Right renal pelvis (tissue), 4 donors: ENCODE results near the gene ANAPC15. TPM values are rescaled to one million over a fixed set of nuclear protein-coding genes. Genes with fewer than 3 reads are reported as not detected.

Source experiments
- DNase-seq, 4 donors: peaks; one replicate each; pipeline ENCODE4 v3.0.0-alpha.2; 2013; ENCODE audit warnings: low read depth in 4 of 4, low spot score in 3 of 4, missing footprints in 1 of 4
- polyA plus RNA-seq, 4 donors: library from polyadenylated mRNA; unstranded; fragments of 120-200 nt; gene quantifications; one replicate each; pipeline ENCODE4 v1.2.1, GENCODE V29; 2013; ENCODE audit not compliant: insufficient read length in 4 of 4

ANAPC15 gene
- polyA plus RNA-seq, 4 donors: 47.2 to 56.9 (median 53.0) TPM

DNA sequence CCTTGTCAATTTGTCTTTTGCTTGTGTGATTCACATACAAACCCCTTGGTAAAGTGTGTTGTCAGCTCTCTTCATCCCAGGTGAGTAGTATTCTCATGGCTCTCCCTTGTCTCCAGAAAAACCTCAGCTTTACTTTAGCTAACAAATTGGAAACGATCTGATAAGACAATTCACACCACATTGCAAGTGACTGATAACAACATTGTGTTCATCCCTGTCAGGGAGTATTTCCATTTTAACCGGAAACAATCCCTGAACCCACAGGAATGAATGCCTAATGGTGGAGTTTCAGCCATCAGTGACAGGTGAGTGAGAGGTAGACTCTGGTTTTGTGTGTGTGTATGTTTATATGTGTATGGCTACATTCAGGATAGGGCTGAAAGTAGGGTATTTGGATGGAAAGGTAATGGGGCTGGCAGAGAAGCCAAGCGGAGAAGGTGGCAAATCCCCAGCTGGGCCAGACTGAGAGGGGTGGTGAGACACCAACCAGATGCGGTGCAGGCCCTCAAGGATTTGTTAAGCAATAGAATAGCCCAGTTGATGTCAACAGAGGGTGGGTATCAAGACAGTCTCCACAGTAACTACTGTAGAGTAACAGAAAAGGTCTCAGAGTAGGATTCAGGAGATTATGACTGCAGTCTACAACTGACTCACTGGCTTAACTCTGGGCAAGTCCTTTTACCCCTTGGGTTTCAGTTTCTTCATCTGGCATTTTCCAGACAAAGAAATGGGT lies 24.3 kb downstream of the ANAPC15 start:
- DNase-seq: no peak

- no peak for DNase-seq
Measured at GRCh38 chr11:72085621-72086351, 26.7 kb downstream of the ANAPC15 start.

DNA sequence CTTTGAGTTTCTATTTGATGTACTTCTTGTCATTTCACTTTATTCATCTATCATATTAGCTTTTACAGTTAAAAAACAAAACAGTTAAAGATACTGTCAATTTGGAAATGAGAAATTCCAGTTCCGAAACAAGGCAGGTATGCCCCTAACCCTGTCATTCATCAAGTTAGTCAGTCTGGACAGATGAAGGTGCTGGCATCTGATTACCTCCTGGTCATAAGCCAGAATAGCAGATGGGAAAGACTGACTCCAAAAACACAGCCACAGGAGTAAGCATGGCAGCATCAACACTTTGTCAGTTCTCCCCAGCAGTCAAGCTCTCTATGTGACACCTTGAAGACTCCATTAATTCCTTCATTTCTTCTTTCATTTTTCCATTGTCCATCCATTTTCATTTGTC lies 27.5 kb downstream of the ANAPC15 start:
- DNase-seq: no peak

DNA sequence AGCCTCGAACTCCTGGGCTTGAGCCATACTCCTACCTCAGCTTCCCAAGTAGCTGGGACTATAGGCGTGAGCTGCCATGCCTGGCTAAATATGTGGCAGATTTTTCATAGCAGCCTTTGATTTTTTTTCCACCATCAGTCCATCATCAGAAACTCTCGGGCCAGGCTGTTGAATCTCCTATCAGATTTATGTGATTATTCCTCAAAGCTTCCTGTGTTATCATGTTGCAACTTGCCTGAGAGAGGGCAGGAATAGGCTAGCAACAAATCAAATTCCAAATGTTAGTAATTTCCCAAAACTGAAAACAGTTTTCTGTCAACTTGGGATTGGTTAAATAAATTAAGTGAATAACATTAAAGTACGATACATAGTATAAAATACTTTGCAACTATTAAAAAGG lies 28.4 kb downstream of the ANAPC15 start:
- no peak for DNase-seq

DNA sequence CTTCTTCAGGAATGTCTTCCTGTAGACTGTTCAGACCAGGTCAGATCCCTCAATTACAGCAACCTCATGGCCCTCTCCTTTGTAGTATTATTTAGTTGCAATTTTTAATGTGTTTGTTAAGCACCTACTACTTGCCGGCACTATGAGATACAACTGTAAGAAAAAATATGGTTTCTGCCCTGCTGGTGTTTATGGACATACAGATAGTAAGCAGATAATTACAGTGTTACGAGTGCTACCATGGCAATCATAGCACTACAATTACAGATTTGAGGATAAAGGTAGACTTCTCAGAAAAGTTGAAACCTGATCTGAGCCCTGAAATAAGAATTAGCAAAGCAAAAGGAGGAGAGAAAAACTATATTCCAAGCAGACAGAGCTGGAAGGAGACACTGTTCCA lies 29.1 kb downstream of the ANAPC15 start:
- DNase-seq: no peak

DNA sequence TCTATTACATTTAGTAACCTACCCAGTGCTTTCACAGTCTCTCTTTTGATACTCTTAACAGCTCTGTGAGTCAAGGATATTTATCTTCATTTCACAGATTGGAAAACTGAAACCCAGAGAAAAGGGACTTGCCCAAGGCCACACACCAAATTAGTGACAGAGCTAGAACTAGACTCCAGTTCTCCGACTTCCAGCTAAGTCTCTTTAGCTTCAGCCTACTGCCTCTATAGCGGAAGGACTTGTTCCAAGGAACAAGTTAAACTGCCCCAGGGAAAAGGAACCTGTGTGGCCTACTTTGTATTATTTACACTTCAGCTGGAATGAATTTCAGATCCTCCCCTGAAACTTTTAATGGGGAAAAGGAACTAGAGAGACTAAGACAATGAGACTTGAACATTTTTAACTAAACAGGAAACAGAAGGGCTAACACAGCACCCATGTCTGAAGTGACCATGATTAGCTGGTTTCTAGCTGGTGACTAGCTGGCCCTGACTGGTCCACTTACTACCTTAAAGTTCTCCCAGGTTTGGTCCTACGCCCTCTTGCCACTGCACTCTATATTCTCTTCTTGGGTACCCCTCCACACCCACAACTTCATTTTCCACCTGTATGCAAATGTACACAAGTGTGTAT lies 30.6 kb downstream of the ANAPC15 start:
- DNase-seq: no peak

DNA sequence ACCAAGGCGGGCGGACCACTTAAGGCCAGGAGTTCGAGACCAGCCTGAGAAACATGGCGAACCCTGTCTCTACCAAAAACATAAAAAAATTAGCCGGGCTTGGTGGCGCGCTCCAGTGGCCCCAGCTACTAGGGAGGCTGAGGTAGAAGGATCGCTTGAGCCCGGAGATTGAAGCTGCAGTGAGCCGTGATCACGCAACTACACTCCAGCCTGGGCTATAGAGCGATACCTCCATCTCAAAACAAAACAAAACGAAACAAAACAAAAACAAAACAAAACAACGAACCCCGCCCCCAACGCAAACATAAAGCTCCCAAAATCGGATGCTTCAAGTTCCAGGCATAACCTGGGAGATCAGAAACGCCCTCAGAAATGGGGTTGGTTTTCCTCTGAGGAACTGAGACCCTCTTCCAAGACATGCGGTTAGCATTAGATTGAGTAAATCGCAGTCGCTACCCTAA lies 31.3 kb downstream of the ANAPC15 start:
- DNase-seq: no peak

DNA sequence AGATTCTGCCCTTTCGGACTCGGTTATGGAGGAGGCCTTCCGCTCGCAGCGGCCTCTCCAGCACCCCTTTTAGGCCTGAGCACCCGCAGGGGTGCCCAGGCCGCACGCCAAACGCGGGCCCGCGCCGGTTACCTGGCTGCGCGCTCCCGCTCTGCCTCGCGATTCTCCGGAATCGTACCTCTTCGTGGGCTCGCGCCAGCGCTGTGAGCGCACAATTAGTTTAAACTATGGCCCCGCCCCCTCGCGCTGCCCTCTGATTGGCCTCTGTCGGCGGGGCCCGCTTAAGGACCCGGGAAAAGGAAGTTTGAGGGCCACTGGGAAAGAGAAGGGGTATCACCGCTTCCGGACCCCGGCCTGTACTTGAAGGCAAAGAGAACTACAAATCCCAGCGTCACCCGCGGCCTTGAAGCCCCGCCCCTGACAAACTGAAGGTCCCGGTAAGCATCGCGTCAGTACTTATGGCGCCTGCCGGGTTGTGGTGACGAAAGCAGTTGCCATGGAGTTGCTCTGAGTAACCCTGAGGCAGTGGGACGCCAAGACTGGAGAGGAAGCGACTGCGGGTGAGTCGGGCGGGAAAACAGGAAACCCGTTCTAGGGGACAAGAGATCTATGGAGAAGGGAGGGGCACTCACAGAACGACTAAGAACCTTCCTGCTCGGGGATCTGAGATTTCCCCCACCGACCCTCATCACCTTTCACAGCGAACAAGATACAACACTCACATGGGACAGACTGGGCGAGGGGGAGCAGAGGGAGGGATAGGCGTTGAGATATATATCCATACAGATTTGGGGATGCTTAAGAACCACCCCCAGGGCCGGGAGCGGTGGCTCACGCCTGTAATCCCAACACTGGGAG lies 31.9 kb downstream of the ANAPC15 start, which contains the start of the genes LRRC51 and NUMA1:
Gene LRRC51 (plus strand): TSS at position 525 of the 858 bp plus-strand sequence. CDS start 8,234 bp downstream, outside the sequence.
Gene NUMA1 (minus strand): TSS at position 217 of the 858 bp plus-strand sequence. CDS start 44,599 bp downstream, outside the sequence.
- peak; percentile 99 to 100 (median 100) for DNase-seq

DNA sequence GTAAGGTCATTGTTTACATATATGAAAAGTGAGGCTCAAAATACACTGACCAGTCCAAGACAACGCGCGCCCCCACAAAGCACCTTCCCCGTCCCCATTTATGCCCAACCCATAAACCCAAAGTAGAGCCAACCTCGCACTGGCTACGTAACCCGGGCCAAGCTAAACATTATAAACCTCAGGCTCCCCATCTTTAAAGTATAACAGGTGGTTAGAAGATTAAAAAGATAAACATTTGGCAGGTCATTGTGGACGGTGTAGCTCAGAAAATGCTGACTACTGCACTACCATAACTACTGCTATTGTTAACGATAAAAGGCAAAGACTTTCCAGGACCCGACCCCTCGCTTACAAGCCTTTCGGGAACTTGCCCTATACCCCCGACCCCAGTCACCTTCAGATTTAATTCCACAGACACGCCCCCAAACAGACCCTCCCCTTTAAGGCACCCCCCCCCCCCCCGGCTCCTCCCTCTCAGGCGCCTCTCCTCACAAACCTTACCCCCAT lies 32.6 kb downstream of the ANAPC15 start:
- peak in 1 of 4 donors; percentile 44 for DNase-seq

- no peak for DNase-seq
Measured at GRCh38 chr11:72078477-72078876, 34.0 kb downstream of the ANAPC15 start.

DNA sequence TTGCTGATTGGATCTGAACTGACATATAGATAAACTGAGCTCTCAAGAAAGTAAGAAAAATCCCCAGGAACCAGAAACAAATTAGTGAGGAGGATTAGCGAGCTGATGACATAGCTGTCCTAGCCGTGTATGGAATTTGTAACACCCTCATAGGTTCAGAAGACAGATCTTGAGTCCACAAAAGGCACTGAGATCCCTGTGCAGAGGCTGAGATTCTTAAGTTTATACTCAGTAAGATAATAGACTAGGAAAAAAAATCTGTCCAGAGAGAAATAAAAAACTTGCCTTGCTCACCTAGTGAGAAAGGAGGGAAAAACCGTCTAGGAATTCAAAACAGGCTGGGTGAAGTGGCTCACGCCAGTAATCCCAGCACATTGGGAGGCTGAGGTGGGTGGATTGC lies 36.7 kb downstream of the ANAPC15 start:
- DNase-seq: no peak

- no peak for DNase-seq
Measured at GRCh38 chr11:72075109-72075508, 37.4 kb downstream of the ANAPC15 start.

DNA sequence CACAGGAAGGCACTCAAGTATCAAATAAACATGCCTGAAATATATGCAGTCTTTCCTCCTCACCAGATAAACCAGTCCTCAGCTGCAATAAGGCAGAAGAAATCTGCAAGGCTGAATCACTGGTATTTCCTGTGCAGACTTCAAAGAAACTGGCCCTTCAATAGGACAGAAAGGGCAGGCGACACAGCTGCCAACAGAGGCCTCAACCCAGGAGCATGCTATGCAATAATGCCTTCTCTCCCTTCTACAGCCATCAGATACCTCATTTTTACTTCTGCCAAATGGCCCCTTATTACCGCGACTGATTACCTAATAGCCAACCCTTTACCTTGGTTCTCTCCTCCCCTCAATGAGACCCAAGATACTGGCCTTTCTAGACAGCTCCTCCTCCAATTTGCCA lies 40.1 kb downstream of the ANAPC15 start:
- no peak for DNase-seq

GRCh38 chr11:72070491-72070890 lies 42.0 kb downstream of the ANAPC15 start:
- DNase-seq: no peak

- no peak for DNase-seq
Measured at GRCh38 chr11:72069787-72070251, 42.7 kb downstream of the ANAPC15 start.

DNA sequence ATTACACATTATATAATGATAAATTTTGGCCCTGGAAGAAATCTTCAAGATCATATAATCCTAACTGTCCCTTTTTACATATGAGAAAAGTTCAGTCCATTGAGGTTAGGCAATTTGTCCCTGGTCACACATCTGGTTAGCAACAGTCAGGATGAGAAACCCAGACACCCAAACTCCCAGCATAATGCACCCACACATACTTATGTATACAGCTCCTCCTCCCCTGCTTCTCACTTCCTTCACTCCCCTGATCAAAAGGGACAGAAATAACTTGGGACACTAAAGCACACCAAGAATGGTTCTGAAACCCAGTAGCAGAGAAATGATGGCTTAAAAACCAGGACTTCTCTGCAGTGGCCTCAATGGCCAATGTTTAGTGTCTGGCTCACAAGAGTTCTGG lies 43.3 kb downstream of the ANAPC15 start:
- no peak for DNase-seq

- no peak for DNase-seq
Measured at GRCh38 chr11:72067676-72068075, 44.8 kb downstream of the ANAPC15 start.

DNA sequence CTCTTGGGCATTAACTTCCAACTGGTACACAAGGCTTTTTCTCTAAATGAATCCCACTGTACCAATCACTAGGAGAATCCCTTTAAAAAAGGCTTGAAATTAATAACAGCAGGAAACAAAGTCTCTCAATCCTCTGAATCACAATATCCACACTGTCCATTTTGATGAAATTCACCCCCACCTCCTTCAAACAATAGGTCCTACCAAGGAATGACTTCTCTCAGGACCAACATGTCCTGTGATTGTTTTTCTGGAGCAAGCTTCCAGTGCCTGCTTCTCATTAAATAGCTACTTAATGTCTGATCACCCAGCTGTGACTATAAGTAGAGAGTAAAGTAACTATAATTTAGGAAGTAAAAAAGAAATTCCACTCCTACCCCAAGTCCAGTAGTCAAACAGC lies 45.2 kb downstream of the ANAPC15 start:
- no peak for DNase-seq

- DNase-seq: no peak
Measured at GRCh38 chr11:72066855-72067254, 45.6 kb downstream of the ANAPC15 start.
